AG04450 (cell line): ENCODE measurements around the gene SUSD4. TPM values are rescaled to one million over a fixed set of nuclear protein-coding genes. Genes with fewer than 3 reads are reported as not detected.

Source experiments
- CTCF ChIA-PET: fragments of 300-600, 350-600 bp; formaldehyde crosslinking; extraction: SDS; loops from one replicate; lab custom pipeline; 2022; ENCODE audit warnings: antibody characterized with exemption, inconsistent platforms; lab: Charles Lee
- POLR2A ChIA-PET: fragments of 350-600 bp; formaldehyde crosslinking; extraction: SDS; loops from one replicate; lab custom pipeline; 2021; ENCODE audit warnings: antibody characterized with exemption, inconsistent platforms; lab: Yijun Ruan, JAX
- DNase-seq: peaks from one replicate; pipeline ENCODE4 v3.0.0-alpha.2; 2011; ENCODE audit warnings: low read depth, low spot score
- H3K27ac ChIP-seq: one replicate; pipeline ENCODE4 v1.5.1; 2012; ENCODE audit warnings: low read depth, low read length, control low read depth
- H3K27me3 ChIP-seq: one replicate; pipeline ENCODE4 v1.6.0; 2012; ENCODE audit warnings: low read length; ENCODE audit not compliant: control insufficient read depth, insufficient read depth
- H3K4me3 ChIP-seq: 2 replicates; pipeline ENCODE4 v1.5.1; 2011; ENCODE audit warnings: mild to moderate bottlenecking, low read depth, low read length, control low read depth
- H3K9me3 ChIP-seq: 2 replicates; pipeline ENCODE4 v1.5.1; 2012; ENCODE audit warnings: low read length; ENCODE audit not compliant: control insufficient read depth, insufficient read depth
- polyA plus RNA-seq: library from polyadenylated mRNA; depleted of rRNA; stranded (reverse); fragments of >200 nt; gene quantifications from 2 replicates; pipeline ENCODE4 v1.2.3, GENCODE V29; 2011
- TF ChIP-seq, protein P1 (sequence below): IDR thresholded peaks from 2 replicates; pipeline ENCODE4 v1.5.1; 2011; ENCODE audit warnings: low read depth, low read length, control low read depth, inconsistent platforms

The SUSD4 gene
- polyA plus RNA-seq, 1 experiment, result 0.29 TPM

DNA sequence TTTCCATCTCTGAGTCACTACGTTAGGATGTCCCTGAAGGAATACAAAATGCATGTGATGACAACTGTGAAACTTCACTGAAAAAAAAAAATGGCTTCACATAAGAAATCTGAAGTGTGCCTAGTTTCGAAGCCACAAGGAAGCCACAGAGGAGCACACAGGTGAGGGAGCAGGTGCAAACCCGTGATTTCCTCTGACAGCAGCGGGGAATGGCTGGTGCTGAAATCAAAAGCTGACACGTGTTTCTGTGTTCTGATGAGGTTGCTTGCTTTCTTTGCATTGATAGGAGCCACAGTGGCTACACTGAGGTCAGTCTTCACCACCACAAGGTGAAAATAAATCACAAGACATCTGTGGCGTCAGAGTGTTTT, 115.2 kb downstream of the SUSD4 start:
- DNase-seq, result no peak
- ChIA-PET CTCF (no interaction called here), POLR2A (no interaction called here)
- H3K27ac ChIP-seq, result no peak overlapping the region
- no peaks in the 10 kb centered on the region for H3K9me3 ChIP-seq
- H3K4me3 ChIP-seq, result no peak overlapping the region
- TF ChIP-seq, protein P1, sequence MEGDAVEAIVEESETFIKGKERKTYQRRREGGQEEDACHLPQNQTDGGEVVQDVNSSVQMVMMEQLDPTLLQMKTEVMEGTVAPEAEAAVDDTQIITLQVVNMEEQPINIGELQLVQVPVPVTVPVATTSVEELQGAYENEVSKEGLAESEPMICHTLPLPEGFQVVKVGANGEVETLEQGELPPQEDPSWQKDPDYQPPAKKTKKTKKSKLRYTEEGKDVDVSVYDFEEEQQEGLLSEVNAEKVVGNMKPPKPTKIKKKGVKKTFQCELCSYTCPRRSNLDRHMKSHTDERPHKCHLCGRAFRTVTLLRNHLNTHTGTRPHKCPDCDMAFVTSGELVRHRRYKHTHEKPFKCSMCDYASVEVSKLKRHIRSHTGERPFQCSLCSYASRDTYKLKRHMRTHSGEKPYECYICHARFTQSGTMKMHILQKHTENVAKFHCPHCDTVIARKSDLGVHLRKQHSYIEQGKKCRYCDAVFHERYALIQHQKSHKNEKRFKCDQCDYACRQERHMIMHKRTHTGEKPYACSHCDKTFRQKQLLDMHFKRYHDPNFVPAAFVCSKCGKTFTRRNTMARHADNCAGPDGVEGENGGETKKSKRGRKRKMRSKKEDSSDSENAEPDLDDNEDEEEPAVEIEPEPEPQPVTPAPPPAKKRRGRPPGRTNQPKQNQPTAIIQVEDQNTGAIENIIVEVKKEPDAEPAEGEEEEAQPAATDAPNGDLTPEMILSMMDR, result no peak
- peaks cover 8% of the 10 kb centered on the region for H3K27me3 ChIP-seq

DNA sequence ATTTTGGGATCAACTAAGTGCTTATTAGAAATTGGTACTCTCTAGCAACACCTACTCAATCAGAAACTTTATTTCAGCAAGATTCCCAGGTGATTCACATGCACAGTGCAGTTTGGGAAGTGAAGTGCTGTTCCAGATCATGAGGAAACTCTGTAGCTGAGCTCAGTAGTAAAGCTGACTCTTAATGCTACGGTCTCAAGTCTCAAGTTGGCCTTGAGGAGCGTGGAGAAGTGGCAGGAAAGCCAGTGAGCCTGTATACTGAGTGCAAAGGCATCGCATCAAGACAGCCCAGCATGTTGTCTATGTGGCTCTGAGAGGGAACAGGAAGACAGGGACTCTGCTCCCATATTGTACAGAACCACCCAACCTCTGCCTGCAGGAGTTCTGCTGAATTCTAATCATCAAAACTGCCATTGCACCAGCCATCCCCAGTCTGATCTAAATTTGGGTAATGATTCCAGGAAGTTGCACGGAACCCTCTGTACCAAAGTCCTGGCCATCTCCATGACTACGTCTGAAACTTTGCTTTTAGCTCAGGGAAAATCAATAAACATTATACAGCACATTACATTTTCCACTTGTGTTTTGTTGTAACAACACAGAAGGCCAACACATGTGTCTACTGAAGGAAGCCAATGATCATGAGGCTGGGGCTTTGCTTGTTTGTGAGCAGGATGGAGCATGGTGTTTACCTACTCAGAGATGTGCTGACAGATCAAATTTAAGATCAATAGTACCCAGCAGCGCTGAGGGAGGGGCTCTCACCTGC, 115.8 kb downstream of the SUSD4 start:
- DNase-seq, result no peak
- TF ChIP-seq, protein P1, result no peak
- no peak overlapping the region for H3K27ac ChIP-seq
- no peaks in the 10 kb centered on the region for H3K9me3 ChIP-seq
- POLR2A ChIA-PET, result interaction anchor here (0.6 kb wide), 1 partner anchor 581 kb away, joined by 6 read pairs; no protein-coding TSS in a partner anchor
- H3K4me3 ChIP-seq, result no peak overlapping the region
- peaks cover 6% of the 10 kb centered on the region for H3K27me3 ChIP-seq
- CTCF ChIA-PET, result no interaction called here

DNA sequence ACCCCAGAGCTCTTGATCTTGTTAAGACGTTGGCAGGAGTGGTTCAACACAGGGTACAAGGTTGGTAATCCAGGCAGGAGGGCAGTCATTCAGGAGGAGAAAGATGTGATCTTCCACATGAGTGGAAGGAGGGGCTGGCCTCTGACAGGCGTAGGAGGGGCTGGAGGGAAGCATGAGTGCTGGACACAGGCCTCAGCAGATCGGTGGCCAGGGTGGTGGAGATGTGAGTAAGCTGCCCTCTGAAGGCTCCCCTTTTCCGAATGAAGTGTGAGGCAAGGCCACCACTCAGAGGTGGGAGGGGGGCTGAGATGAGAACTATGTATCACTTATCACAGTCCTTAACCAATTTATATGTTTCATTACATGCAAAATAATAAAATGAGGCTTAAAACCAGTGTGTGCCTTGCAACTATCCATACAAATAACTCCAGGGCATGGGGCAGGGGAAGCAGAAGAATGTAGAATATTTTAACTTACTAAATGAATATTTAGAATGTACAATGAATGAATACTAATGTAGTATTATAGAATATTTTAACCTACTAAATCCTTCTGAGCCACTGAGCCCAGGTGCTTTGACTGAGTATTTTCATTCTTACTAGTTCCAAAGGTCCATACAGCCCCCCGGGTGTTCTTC, 117.4 kb downstream of the SUSD4 start:
- ChIA-PET POLR2A (no interaction called here), CTCF (interaction anchor here (1.4 kb wide), 1 partner anchor 113 kb away, joined by 6 read pairs; no protein-coding TSS in a partner anchor)
- H3K9me3 ChIP-seq, result no peaks in the 10 kb centered on the region
- H3K4me3 ChIP-seq, result no peak overlapping the region
- no peak overlapping the region for H3K27ac ChIP-seq
- peaks cover 5% of the 10 kb centered on the region for H3K27me3 ChIP-seq
- no peak for DNase-seq
- TF ChIP-seq, protein P1, result no peak

DNA sequence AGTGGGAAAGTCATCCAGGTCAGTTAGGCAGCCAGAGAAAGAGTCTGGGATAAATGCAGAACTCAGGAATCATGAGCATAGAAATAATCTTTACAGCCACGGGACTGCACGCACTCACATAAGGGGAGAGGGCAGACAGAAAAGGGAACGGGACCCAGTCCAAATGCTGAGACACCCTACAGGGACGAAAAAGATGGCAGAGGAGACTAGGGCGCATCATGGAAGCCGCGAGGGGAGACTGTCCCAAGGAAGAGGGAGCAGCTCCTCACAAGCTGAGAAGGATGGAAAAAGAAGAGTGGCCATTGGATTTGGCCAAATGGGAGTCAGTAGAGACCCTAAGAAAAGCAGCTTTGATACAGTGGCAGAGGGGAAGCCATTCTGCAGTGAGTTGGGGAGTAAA, 118.0 kb downstream of the SUSD4 start:
- ChIA-PET POLR2A (no interaction called here), CTCF (interaction anchor here (1.4 kb wide), 1 partner anchor 112 kb away, joined by 6 read pairs; no protein-coding TSS in a partner anchor)
- Histone ChIP-seq H3K27ac (no peak overlapping the region), H3K4me3 (no peak overlapping the region), H3K27me3 (peaks cover 5% of the 10 kb centered on the region), H3K9me3 (no peaks in the 10 kb centered on the region)
- TF ChIP-seq, protein P1, result no peak
- DNase-seq, result no peak

DNA sequence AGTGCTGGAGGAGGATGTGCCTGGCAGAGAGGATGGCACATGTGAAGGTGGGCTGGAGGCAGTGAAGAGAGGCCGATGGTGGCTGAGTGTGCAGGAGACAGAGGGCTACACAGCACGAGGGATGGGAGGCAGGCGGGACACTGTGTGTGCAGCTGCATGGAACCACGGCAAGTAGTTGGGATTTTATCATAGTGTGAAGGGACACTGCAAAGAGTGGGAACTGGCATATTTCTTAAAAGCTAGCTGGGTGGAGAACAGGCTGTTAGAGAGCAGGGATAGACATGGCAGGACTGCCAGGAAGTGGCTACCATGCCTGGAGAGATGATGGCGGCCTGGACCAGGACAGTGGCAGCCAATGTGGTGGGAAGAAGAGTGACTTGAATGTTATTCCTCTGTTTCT, 118.6 kb downstream of the SUSD4 start:
- DNase-seq, result no peak
- peaks cover 5% of the 10 kb centered on the region for H3K27me3 ChIP-seq
- no peak overlapping the region for H3K27ac ChIP-seq
- TF ChIP-seq, protein P1, result no peak
- H3K4me3 ChIP-seq, result no peak overlapping the region
- no peaks in the 10 kb centered on the region for H3K9me3 ChIP-seq
- ChIA-PET POLR2A (interaction anchor here (0.6 kb wide), 1 partner anchor 16 kb away, joined by 3 read pairs; no protein-coding TSS in a partner anchor), CTCF (interaction anchor here (1.2 to 1.4 kb wide), 2 partner anchors 112 kb away, joined by 6 to 9 read pairs; no protein-coding TSS in a partner anchor)
